GM19043 (cell line): Measurements from ENCODE around the gene KAT6B.
"Not testable (repeated sequence)": the region's sequence is repeated elsewhere in the genome, so short reads cannot be mapped to it uniquely, and the experiment has no call there.

Experiments used
- ATAC-seq: cut with Tn5 transposase; IDR thresholded peaks from one replicate; pipeline ENCODE4 v1.9.1; 2021; ENCODE audit warnings: low read depth; ENCODE audit not compliant: unreplicated experiment

The KAT6B gene

DNA sequence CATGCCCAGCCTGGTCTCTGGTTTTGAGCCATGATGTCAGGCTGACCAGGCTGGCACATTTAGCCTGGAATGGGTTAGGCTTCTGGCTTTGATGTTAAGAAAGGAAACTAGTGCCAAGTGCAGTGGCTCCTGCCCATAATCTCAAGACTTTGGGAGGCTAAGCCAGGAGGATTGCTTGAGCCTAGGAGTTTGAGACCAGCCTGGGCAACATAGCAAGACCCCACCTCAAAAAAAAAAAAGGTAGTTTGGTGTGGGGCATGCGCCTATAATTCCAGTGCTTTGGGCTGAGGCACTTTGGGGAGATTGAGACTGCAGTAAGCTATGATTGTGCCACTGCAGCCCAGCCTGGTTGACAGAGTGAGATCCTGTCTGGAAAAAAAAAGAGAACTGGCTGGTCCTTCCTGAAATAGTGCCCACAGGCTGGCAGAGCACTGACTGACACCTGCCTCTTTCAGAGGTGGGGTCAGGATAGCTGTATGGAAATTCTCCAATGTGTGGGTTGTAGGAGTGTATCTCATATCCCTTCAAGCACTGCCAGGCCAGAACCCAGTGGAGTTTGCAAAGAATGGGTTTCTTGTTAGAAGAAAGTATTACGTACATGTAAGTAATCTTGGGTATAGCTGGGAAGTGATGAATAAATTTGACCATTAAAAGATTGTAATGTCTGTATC is 61.3 kb downstream of the KAT6B start:
- no peak for ATAC-seq

- ATAC-seq: no peak
Observed at GRCh38 chr10:74888962-74889661, 62.7 kb downstream of the KAT6B start.

DNA sequence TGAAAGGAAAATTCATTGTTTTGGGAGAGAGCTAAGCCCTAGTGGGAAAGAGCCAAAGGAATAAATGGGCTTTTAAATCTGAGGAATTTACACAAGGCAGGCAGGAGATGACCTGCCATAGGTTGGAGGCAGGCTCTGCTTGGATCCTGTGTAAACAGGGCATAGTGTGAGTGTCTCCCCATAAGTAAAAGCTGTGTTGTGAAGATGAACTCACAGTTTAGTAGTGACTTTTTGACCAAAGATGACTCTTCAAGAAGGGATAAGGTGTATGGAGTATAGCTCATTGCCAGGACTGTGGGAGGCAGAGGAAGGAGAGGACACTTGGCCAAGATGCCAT is 63.2 kb downstream of the KAT6B start:
- ATAC-seq: no peak

DNA sequence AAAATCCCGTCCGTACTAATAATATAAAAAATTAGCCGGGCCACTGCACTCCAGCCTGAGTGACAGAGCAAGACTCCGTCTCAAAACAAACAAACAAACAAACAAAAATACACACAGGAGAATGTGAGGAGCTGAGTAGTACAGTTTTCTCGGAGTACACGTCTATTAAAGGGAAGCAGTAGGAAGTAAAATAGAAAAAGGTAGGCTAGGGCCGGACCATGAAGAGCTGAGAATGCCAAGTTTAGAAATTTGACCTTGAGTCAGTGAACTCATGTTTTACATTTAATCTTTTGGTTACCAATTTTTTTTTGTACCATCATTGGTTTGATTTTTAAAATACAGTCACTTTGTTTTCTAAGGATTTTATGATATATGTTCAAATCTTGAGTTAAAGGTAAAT is 64.1 kb downstream of the KAT6B start:
- ATAC-seq: no peak

- no peak for ATAC-seq
Observed at GRCh38 chr10:74891053-74891452, 64.7 kb downstream of the KAT6B start.

DNA sequence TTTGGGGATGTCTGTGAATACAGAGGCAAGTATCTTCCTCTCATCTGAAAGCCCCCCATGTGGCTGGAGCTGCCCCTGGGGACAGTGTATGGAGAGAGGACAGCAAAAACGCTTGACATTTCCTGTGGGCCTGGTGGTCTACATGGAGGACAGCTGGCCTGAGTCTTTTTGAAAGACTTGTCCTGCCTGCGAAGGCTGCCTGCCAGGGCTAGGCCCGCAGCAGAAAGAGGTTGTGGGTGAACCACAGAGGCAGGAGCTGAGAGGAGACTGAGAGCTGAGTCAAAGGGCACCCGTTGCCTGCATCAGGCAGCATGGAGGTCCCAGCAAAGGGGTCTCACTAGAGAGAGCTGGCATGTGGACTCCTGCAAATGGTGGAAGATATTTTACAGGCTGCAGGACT is 66.4 kb downstream of the KAT6B start:
- ATAC-seq: no peak

- ATAC-seq: not testable (repeated sequence)
Observed at GRCh38 chr10:74893329-74893728, 66.9 kb downstream of the KAT6B start.

DNA sequence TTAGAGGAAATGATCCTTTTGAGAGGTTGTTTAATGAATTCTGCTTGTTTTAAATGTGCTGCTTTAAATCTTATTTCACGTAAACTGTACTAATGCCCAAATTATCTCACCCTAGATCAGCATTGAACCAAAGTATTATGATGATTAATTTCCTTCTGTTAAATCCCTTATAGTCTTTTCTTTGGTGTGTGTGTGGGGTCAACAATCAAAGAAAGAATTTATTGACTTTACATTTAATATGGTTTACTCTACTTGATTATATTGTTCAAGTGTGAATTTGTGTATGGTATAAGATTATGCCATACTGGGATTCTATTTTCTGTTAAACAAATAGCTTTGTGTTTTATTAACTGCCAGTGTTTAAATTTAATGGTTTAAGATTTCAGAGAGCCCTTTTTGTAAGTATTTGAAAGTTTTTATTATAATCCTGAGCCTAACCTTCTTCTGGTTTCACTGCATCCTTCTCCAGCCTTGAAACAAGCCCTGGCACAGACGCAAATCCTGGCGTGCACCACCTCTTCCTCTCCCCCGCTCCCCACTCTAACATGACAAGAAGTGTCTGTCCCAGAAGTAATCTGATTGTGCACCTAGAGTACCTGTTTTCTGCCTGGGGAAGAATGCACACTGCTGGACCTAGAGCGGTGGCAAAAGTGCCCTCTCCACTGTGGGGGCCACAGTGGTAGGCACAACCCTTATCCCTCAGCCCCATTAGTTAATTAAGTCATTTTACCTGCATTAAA is 70.6 kb downstream of the KAT6B start:
- ATAC-seq: no peak

DNA sequence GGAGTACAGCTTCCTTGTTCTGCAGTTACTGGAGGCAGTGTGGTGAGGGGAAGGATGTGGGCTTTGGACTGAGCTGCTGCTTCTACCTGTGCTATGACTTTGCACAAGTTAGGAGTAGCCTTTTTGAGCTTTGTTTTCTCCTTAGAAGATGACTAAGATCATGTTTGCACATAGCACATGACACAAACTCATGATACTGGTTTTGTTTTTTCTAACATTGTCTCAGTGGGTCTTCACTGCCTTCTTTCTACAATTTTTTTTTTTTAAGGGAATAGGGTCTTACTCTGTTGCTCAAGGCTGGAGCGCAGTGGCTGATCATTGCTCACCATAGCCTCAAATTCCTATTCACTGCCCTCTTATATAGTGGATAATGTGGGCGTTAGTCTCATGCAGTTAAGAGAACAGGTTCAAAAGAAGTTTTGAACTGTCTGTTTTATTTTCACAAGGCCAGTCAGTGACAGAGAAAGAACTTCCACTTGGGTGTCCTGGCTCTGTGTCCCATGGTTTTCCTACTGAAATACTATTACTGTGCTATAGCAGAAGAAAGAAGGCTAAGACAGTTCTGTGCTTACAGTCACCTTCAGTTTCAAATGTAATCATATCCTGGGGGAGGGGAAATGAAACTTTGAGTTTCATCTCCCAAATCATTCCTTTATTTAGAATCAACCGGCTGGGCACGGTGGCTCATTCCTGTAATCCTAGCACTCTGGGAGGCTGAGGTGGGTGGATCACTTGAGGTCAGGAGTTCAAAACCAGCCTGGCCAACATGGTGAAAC is 72.0 kb downstream of the KAT6B start:
- ATAC-seq: peak; percentile 54

DNA sequence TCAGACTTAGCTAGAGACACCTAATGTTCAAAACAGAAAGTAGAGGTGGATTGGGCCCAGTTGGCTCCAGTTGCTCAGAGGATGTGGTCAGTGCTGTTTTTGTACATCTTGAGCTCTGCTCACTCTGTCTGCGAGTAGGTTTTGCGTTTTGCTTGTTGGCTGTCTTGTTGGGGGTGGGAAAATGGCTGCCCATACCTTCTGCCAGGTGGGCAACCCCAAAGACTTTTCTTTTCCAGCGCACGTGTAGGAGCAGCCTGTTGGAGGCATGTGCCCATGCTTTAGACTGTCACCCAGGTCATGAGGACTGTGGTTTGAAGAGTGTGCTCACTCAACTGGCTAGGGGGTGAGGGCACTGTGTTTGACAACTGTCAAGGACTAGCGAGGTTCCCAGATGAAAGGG is 73.9 kb downstream of the KAT6B start:
- ATAC-seq: peak; percentile 53

DNA sequence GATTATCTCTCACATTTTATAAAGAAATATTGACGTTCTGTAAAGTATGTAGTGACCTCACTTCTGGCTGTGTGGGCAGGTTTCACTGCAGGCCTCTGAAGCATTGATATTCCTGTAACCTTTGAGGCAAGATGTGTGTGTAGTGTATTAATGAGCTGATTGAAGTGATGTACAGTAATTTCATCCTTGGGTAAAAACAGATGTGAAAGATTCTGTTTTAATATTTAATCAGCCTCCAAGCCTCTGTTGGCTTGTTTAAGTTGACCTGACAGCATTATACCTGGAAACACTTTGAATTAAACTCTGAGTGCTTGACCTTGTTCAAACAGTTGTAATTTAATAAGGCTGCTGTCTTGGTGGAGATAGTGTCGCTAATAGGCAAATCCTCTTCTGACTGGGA is 74.9 kb downstream of the KAT6B start:
- no peak for ATAC-seq

- no peak for ATAC-seq
Observed at GRCh38 chr10:74901867-74902450, 75.6 kb downstream of the KAT6B start.

- ATAC-seq: no peak
Observed at GRCh38 chr10:74903491-74903890, 77.1 kb downstream of the KAT6B start.

GRCh38 chr10:74906611-74907198 is 80.3 kb downstream of the KAT6B start:
- no peak for ATAC-seq

DNA sequence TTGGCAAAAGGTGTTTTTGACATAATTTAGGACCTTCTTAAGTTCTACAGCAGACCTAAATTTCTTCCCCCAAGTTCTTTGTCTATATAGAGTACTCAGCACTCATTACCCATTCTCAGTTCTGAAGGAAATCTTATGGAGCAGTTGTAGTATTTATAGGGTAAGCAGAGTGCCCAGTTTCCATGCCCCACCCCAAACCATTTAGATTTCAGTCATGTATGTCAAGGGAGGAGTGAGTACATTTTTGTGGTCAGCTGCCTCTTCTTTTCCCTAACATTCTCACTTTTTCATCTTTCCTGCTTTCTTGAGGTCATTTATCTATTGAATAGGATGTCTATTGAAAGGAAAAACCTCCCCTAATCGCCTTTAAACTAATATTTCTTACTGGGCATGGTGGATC is 83.3 kb downstream of the KAT6B start:
- no peak for ATAC-seq

- ATAC-seq: no peak
Observed at GRCh38 chr10:74910241-74910975, 84.0 kb downstream of the KAT6B start.

DNA sequence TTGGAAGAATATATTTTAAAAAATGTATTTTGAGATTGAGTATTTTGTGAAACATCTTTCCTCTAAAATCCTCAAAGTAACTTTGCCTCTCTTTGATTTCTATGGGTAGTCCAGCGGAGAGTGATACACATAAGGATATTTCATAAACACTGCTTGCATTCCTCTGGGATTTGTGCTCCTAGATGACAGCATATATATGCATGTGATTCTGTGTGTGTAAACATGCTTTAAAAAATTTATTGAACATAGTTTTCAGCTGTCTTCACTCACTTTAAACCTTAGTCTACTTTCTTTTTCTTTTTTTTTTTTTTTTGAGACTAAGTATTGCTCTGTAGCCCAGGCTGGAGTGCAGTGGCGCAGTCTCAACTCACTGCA is 84.6 kb downstream of the KAT6B start:
- no peak for ATAC-seq

GRCh38 chr10:74912182-74912581 is 85.8 kb downstream of the KAT6B start:
- no peak for ATAC-seq

DNA sequence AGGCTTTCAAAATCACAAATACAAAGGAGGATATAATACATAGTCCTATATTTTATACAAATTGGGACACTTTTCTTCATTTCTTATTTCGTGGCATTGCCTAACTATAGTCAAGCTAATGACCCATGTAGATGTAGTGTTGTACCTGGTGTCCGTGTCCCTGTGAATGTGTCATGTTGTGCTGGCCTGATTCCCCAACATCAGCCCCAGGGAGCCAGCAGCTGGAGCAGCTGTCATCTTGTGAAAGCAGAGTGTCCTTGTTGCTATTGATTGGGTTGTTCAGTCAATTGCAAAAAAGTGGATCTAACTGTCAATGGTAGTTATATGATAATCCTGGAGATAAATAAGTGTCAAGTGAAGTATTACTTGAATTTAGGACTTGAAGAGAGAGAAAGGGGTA is 86.3 kb downstream of the KAT6B start:
- ATAC-seq: no peak
